ENCODE measurements around the gene REEP6. TPM values are rescaled to one million over a fixed set of nuclear protein-coding genes. Genes with fewer than 3 reads are reported as not detected.
"Not testable (repeated sequence)": the region's sequence is repeated elsewhere in the genome, so short reads cannot be mapped to it uniquely, and the experiment has no call there.

REEP6 gene
- total and polyA plus RNA-seq, 4 donors: 2.5 to 7.6 (median 4.9) TPM

DNA sequence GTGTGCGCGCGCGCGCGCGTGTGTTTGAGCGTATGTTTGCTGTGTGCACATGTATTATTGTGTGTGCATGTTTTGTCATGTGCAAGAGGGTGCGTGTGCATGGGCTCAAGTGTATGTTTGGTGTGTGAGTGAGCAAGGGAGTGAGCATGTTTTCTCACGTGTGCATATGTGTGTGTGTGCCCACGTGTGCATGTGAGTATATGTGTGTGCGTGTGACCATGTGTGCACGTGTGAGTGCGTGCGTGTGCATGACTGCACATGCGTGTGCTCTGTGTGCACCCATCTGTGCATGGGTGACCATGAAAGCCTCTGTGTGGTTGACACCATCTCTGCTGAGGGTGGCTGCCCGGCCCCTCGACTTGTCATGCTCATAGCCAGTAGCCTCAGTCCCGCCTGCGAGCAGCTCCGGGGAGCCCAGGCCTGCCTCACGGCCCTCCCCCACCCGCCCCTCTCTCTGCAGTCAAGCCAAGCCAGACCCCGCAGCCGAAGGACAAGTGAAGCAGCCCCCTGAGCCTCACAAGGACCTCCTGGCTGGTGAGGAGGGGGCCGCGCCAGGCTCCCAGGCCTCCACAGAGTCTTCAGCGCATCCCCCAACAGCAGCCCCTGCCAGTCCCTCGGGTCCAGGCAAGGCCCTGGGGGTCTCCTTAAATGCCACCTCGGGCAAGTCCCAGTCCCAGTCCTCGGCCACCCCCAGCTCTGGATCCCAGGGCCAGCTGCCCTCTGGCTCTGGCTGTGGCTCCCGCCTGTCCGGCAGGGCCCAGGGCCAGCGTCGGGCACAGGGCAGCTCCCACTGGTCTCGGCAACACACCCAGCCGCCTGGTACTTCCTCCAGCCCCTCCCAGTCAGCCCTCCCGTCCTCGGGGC, 6.0 kb downstream of the REEP6 start:
- no peak for TF ChIP-seq CTCF (IDR thresholded peaks at IDR 0.05; ENCODE audit: control extremely low read depth, extremely low read depth)
- Histone ChIP-seq H3K27ac (ENCODE audit: low read depth in 1 of 2, low read length in 1 of 2) (no peak overlapping the region), H3K9me3 (ENCODE audit: control insufficient read depth in 4 of 4, insufficient read depth in 3 of 4, low read length in 3 of 4) (peaks cover 0 to 2% (median 0%) of the 10 kb centered on the region in 4 donors), H3K4me3 (no peak overlapping the region), H3K9ac (ENCODE audit: insufficient read depth in 1 of 2, low read length in 2 of 2) (no peak overlapping the region), H3K4me1 (ENCODE audit: control insufficient read depth in 5 of 5, insufficient read depth in 5 of 5, low read length in 5 of 5) (peaks cover 0 to 4% (median 2%) of the 10 kb centered on the region in 5 donors), H3K36me3 (ENCODE audit: control insufficient read depth in 4 of 4, insufficient read depth in 4 of 4, low read length in 4 of 4) (no peaks in the 10 kb centered on the region), H3K27me3 (ENCODE audit: control insufficient read depth in 3 of 3, insufficient read depth in 3 of 3, low read length in 2 of 3) (peaks cover 3 to 9% (median 5%) of the 10 kb centered on the region in 3 donors)
- no peak for ATAC-seq (ENCODE audit: insufficient read depth, low FRiP score)
- DNase-seq: no peak
- 68 to 80% methylated on average over 36 to 39 of the region's 39 CpGs for WGBS, 2 donors

- no peak for TF ChIP-seq CTCF (IDR thresholded peaks at IDR 0.05; ENCODE audit: control extremely low read depth, extremely low read depth)
- Histone ChIP-seq H3K9ac (ENCODE audit: insufficient read depth in 1 of 2, low read length in 2 of 2) (no peak overlapping the region), H3K27ac (ENCODE audit: low read depth in 1 of 2, low read length in 1 of 2) (no peak overlapping the region), H3K9me3 (ENCODE audit: control insufficient read depth in 4 of 4, insufficient read depth in 3 of 4, low read length in 3 of 4) (peaks cover 0 to under 1% (median 0%) of the 10 kb centered on the region in 4 donors), H3K36me3 (ENCODE audit: control insufficient read depth in 4 of 4, insufficient read depth in 4 of 4, low read length in 4 of 4) (no peaks in the 10 kb centered on the region), H3K27me3 (ENCODE audit: control insufficient read depth in 3 of 3, insufficient read depth in 3 of 3, low read length in 2 of 3) (peaks cover 4 to 6% (median 5%) of the 10 kb centered on the region in 3 donors), H3K4me3 (no peak overlapping the region), H3K4me1 (ENCODE audit: control insufficient read depth in 5 of 5, insufficient read depth in 5 of 5, low read length in 5 of 5) (peaks cover 0 to 4% (median 2%) of the 10 kb centered on the region in 5 donors)
- DNase-seq: no peak
- no peak for ATAC-seq (ENCODE audit: insufficient read depth, low FRiP score)
- WGBS, 2 donors: 84 to 87% methylated on average over 24 to 25 of the region's 25 CpGs
Observed at GRCh38 chr19:1497578-1498235, 6.7 kb downstream of the REEP6 start.

DNA sequence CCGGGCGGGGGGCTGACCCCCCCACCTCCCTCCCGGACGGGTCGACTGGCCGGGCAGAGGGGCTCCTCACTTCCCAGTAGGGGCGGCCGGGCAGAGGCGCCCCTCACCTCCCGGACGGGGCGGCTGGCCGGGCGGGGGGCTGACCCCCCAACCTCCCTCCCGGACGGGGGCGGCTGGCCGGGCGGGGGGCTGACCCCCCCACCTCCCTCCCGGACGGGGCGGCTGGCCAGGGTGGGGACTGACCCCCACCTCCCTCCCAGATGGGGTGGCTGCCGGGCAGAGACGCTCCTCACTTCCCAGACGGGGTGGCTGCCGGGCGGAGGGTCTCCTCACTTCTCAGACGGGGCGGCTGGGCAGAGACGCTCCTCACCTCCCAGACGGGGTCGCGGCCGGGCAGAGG, 8.2 kb downstream of the REEP6 start:
- 88 to 98% methylated on average over 11 to 34 of the region's 34 CpGs for WGBS, 2 donors
- Histone ChIP-seq H3K4me1 (ENCODE audit: control insufficient read depth in 5 of 5, insufficient read depth in 5 of 5, low read length in 5 of 5) (peaks cover 0 to 10% (median 6%) of the 10 kb centered on the region in 5 donors), H3K27me3 (ENCODE audit: control insufficient read depth in 3 of 3, insufficient read depth in 3 of 3, low read length in 2 of 3) (peaks cover 5 to 19% (median 18%) of the 10 kb centered on the region in 3 donors)
- not testable (repeated sequence) for H3K36me3 ChIP-seq (ENCODE audit: control insufficient read depth in 4 of 4, insufficient read depth in 4 of 4, low read length in 4 of 4); DNase-seq; H3K27ac ChIP-seq (ENCODE audit: low read depth in 1 of 2, low read length in 1 of 2); H3K9ac ChIP-seq (ENCODE audit: insufficient read depth in 1 of 2, low read length in 2 of 2); H3K9me3 ChIP-seq (ENCODE audit: control insufficient read depth in 4 of 4, insufficient read depth in 3 of 4, low read length in 3 of 4); ATAC-seq (ENCODE audit: insufficient read depth, low FRiP score); H3K4me3 ChIP-seq

DNA sequence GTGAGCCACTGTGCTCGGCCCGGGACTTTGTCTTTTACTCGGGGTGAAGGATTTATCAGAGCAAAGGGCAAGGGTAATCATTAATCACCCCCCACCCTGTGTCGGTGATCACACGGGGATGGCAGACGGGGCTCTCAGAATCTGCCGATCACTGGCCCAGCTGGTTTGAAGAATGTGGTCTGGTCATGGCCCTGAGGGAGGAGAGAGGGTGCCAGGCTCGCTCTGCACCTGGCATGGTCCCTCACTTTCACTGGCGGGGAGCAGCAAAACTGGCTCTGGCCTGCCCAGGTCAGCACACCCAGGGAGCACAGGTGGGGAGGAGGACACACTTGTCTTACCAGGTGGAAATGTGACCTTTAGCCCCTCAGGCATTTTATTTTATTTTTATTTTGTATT, 10.2 kb downstream of the REEP6 start:
- TF ChIP-seq CTCF (IDR thresholded peaks at IDR 0.05; ENCODE audit: control extremely low read depth, extremely low read depth): no peak
- 47 to 78% methylated on average over 9 of the region's 9 CpGs for WGBS, 2 donors
- H3K4me3 ChIP-seq: no peak overlapping the region
- no peak overlapping the region for H3K27ac ChIP-seq (ENCODE audit: low read depth in 1 of 2, low read length in 1 of 2)
- ATAC-seq (ENCODE audit: insufficient read depth, low FRiP score) (no peak), DNase-seq (no peak)
- no peaks in the 10 kb centered on the region for H3K36me3 ChIP-seq (ENCODE audit: control insufficient read depth in 4 of 4, insufficient read depth in 4 of 4, low read length in 4 of 4)
- no peak overlapping the region for H3K9ac ChIP-seq (ENCODE audit: insufficient read depth in 1 of 2, low read length in 2 of 2)
- peaks cover 0 to 2% (median 0%) of the 10 kb centered on the region in 4 donors for H3K9me3 ChIP-seq (ENCODE audit: control insufficient read depth in 4 of 4, insufficient read depth in 3 of 4, low read length in 3 of 4)
- H3K27me3 ChIP-seq (ENCODE audit: control insufficient read depth in 3 of 3, insufficient read depth in 3 of 3, low read length in 2 of 3): peaks cover 5 to 29% (median 25%) of the 10 kb centered on the region in 3 donors
- H3K4me1 ChIP-seq (ENCODE audit: control insufficient read depth in 5 of 5, insufficient read depth in 5 of 5, low read length in 5 of 5): peaks cover 0 to 10% (median 6%) of the 10 kb centered on the region in 5 donors

Measured in lung (tissue), 12 donors.